Omental fat pad (tissue), 4 donors: ENCODE data around the gene PKNOX2. TPM values are rescaled to one million over a fixed set of nuclear protein-coding genes. Genes with fewer than 3 reads are reported as not detected.

Experiments used
- ATAC-seq: fragments of 150-250 bp; one replicate; pipeline ENCODE4 v1.9.1; 2016; ENCODE audit warnings: mild to moderate bottlenecking, moderate library complexity; ENCODE audit not compliant: low FRiP score
- DNase-seq: peaks from one replicate; pipeline ENCODE4 v3.0.0-alpha.2; 2019; ENCODE audit warnings: low spot score
- total RNA-seq, 4 donors: library from RNA; depleted of rRNA; stranded (reverse); fragments of >200 nt; gene quantifications; one replicate each; pipeline ENCODE4 v1.1.0, GENCODE V29; 2016
- TF ChIP-seq, protein P1 (sequence below), 3 donors: fragments of 450-650 bp; IDR thresholded peaks; one replicate each; pipeline ENCODE4 v1.5.1; 2016 to 2017; ENCODE audit warnings: antibody characterized with exemption in 3 of 3, mild to moderate bottlenecking in 3 of 3, moderate library complexity in 2 of 3

The PKNOX2 gene
- total RNA-seq, 4 donors from 2014 or later = 0.19 to 2.7 (median 0.82) TPM

DNA sequence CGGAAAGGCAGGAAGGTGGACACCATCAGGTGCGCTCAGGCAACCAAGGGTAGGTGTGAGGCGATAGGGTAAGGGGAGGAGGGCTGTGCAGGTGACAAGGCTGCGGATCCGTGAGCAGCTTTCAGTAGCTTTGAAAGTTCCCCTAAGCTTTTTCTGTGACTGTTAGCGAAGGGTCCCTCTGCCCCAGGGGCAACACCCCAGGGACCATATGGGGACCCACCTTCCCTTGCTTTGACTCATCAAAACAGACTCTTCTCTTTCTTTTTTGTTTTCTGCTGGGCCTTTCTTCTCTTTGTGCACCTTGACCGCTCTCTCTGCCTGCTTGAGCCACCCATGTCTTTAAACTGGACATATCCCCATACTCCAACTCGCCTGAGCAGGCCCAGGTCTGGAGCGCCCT is 194.6 kb downstream of the PKNOX2 start:
- ATAC-seq (no peak), DNase-seq (no peak)
- TF ChIP-seq, protein P1, sequence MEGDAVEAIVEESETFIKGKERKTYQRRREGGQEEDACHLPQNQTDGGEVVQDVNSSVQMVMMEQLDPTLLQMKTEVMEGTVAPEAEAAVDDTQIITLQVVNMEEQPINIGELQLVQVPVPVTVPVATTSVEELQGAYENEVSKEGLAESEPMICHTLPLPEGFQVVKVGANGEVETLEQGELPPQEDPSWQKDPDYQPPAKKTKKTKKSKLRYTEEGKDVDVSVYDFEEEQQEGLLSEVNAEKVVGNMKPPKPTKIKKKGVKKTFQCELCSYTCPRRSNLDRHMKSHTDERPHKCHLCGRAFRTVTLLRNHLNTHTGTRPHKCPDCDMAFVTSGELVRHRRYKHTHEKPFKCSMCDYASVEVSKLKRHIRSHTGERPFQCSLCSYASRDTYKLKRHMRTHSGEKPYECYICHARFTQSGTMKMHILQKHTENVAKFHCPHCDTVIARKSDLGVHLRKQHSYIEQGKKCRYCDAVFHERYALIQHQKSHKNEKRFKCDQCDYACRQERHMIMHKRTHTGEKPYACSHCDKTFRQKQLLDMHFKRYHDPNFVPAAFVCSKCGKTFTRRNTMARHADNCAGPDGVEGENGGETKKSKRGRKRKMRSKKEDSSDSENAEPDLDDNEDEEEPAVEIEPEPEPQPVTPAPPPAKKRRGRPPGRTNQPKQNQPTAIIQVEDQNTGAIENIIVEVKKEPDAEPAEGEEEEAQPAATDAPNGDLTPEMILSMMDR (IDR thresholded peaks at IDR 0.05) = no peak

DNA sequence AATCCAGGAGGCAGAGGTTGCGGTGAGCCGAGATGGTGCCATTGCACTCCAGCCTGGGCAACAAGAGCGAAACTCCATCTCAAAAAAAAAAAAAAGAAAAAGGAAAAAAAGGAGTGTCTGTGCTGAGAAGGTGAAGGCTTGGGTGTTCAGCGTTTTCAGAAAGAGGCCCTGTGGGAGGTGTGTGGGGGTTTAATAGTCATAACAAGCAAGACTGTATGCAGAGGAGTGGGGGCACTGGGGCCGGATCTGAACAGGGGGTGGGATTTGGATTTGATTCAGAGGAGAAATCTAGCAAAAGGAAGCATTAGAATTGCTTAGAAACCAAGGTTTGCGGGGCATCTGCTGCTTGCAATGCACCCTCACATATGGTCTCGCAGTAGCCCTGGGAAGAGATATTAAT is 195.5 kb downstream of the PKNOX2 start:
- no peak for ATAC-seq
- TF ChIP-seq, protein P1 (IDR thresholded peaks at IDR 0.05) = no peak
- no peak for DNase-seq

DNA sequence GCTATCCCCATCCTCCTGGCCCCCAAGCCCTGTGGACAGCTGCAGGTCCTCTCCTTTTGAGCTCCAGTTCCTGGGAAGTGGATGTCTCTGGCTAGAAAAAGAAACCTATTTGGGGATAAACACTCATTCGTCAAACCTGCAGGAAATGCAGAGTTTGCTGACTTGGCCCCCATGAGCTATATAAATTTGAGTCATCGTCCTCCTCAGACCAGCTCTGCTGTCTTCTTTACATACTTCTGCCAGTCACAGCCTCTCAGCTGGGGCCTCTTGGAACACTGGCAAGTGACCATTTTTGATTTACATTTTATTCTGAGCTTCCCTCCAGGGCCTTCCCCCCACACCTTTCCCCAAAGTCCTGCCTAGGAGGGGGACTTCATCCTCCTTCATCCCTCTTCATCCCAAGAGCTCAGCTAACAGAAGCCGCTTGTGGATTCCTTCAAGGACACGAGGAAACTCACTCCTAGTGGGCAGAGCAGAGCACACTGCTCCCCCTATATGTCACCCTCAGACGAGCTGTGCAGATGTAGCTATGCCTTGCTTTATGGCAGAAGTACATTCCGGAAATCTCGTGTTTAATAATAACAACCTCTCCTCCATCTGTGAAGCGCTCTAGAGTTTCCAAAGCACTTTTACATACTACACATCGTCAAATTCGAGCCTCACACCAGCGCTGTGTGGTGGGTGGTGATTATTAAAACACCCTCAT is 199.7 kb downstream of the PKNOX2 start:
- DNase-seq = no peak
- ATAC-seq = no peak
- TF ChIP-seq, protein P1 (IDR thresholded peaks at IDR 0.05) = no peak

DNA sequence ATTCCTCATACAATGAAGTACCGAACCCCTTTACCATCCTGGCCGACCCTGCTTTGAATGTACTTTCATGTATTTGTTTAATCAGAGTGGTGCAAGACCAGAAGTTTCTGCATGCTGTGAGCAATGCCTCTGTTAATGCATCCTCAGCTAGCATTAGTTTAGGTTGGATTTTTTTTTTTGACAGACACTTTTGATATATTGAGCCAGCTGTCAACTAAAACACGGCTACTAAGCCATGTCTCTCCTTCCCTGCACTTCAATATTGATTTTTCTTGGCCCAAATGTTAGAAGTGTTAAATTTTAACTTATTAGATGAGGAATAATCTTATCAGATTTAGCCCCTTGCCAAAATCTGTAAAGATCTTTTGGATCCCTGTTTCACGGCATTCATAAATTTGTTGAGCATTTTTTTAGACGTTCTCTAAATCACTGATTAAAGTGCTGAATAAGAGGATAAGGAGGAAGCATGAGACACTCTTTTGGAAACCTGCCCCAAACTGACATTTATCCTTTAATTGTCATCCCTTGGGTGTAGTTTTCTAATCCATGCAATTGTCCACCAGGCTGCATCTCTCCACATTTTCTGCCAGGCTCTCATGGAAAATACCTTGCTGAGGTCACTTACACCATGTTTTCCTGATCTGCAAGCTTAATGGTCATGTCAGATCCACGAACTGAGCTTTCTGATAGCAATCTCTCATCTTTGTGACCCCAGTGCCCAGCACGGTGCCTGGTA is 200.8 kb downstream of the PKNOX2 start:
- DNase-seq (no peak), ATAC-seq (no peak)
- TF ChIP-seq, protein P1 (IDR thresholded peaks at IDR 0.05) = no peak

DNA sequence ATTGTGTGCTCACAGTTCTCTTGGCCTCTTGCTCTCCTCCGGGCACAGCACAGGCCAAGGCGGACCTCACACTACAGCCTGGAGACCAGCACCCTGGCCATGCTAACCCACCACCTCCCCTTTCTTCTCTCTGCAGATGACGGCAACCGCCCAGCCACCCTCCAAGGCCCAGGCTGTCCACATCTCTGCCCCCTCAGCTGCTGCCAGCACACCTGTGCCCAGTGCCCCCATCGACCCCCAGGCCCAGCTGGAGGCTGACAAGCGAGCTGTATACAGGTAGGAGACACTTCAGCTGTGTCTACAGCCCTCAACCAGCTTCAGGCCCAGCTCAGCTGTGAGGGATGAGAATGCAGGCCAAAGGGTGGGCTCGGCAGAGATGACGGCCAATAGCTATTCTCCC is 203.2 kb downstream of the PKNOX2 start:
- no peak for DNase-seq
- TF ChIP-seq, protein P1 (IDR thresholded peaks at IDR 0.05) = no peak
- ATAC-seq = no peak

DNA sequence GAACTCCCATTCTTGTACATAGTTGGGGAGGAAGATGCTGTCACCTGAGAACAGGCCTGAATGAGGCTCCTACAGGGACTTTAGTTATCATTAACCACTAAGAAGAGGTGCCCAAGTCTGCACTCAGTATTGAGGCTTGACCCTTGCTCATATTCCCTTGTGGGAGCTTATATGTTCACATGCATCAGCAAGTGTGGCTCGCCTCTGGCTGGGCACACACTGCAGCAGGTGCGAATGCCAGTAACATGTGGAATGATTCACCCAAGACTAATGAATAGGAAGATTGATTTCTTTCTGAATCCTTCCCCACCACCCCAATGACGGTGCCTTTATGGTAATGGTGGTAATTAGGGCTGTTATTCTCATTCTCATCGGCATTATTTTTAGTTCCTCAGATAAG is 204.2 kb downstream of the PKNOX2 start:
- DNase-seq (no peak), ATAC-seq (no peak)
- TF ChIP-seq, protein P1 (IDR thresholded peaks at IDR 0.05) = no peak

DNA sequence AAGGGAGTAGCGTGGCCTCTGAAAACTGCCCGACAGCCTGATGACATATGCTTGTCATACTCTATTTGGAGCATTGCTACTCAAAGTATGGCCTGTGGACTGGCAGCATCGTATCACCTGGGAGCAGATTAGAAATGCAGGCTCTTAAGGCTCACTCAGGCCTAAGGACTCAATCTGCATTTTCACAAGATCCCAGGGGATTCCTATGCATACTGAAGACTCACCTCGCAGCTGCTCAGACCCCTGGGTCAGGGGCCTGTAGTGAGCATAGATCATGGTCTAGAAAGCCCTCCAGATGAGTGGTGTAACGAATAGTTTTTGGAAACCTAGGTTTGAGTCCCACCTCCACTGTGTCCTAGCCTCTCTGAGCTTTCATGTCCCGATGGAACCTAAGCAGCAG is 205.3 kb downstream of the PKNOX2 start:
- ATAC-seq (no peak), DNase-seq (no peak)
- TF ChIP-seq, protein P1 (IDR thresholded peaks at IDR 0.05) = no peak
